ENCODE measurements around the gene ADIPOR1.
"Not testable (repeated sequence)": the region's sequence is repeated elsewhere in the genome, so short reads cannot be mapped to it uniquely, and the experiment has no call there.

The ADIPOR1 gene

DNA sequence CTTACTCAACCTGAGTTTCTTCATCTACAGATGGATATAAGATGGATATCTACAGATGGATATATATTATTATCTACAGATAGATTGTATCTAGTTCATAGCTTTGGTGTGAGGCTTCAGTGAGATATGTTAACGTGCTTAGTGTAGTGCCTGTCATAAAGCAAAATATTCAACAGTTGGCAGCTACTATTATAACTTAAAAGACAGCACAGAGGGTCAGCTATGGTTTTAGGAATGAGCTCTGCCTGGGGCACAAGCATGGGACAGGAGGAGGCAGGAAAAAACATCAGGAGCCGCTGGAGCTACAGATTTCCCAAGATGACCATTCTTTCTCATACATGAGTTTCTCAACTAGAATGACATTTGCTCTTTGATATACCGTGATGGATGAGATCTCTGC, 10.2 kb upstream of the ADIPOR1 start:
- no peak for DNase-seq

- no peak for DNase-seq
These were observed 9.7 kb upstream of the ADIPOR1 start for GRCh38 chr1:202967684-202968281.

GRCh38 chr1:202966006-202966898, 8.1 kb upstream of the ADIPOR1 start:
- DNase-seq, result no peak

DNA sequence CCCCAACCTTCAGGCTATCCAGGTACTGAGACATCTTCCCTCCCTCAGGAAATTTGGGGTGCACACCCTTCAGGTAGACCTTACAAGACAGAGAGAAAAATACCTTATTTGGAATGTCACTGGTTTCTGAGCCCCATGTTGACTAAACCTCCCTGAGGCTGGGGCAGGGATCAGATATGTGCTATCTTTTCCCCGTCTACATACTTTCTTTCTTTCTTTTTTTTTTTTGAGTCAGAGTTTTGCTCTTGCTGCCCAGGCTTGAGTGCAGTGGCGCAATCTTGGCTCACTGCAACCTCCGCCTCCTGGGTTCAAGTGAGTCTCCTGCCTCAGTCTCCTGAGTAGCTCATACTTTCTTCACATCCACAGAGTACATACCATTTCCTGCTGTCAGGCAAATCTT, 7.3 kb upstream of the ADIPOR1 start:
- DNase-seq, result no peak

GRCh38 chr1:202964791-202965410, 6.8 kb upstream of the ADIPOR1 start:
- DNase-seq, result peak; percentile 95

- no peak for DNase-seq
These were observed 3.2 kb upstream of the ADIPOR1 start for GRCh38 chr1:202961220-202961880.

DNA sequence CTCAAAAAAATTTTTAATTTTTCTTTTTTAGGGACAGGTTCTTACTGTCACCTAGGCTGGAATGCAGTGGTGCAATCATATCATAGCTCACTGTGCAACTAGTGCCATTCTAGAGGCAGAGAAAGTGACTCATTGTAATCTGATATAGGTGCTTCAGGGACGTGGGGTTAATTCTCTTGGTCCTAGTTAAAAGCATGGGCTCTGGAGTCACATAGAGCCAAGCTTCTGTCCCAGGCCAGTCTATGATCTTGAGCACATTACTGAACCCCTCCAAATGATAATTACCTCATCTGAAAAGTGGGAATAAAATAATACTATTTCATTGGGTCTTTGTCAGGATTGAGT, 1.1 kb upstream of the ADIPOR1 start:
- no peak for DNase-seq

DNA sequence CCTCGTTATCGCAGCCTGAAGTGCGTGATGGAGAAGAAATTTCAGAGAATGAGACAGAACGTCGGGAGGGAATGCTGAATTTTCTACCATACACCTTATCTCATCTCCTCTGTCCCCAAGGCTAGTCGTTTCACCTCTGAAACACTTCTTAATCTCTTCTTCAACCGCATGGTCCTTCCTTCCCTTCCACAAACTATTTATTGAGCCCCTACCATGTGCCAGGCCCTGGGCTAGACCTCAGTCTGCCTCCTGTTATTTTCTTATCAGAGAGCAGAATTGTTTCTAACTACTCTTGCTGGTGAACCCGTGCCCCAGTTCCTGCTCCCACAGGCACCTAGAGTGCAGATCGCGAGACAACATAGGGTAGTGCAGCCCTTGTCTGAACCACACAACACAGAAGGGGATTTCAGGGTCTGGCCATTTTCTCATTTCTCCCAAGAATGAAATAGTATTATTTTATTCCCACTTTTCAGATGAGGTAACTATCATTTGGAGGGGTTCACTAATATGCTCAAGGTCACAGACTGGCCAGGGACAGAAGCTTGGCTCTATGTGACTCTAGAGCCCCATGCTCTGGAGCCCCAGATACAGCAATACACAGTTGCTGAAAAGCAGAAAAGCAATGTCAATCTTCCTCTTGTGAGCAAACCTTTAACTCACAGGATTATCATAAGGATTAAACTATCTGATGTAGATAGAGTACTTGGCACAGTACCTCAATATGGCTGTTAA, 598 bp upstream of the ADIPOR1 start:
- no peak for DNase-seq

GRCh38 chr1:202956969-202957368, 1.1 kb downstream of the ADIPOR1 start:
- DNase-seq, result no peak

- no peak for DNase-seq
These were observed 3.9 kb downstream of the ADIPOR1 start for GRCh38 chr1:202954057-202954745.

DNA sequence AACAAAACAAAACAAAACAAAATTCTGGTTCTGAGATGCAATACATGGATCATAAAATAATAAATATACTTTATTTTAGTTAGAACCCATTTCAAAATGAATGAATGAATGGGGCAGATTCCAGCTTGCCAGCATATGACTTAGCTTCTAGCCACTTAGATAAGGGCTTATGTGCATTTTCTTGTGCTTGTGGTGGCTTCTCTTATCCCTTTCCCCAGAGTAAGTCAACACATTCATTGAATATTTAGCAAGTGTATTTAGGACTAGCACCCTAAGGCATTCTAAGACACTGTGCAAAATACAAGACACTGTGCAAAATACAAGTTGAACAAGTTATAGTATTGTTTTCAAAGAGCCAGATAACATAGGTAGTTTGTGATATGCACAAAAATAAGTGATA, 4.7 kb downstream of the ADIPOR1 start:
- no peak for DNase-seq

GRCh38 chr1:202952818-202953217, 5.3 kb downstream of the ADIPOR1 start:
- no peak for DNase-seq

- DNase-seq, result no peak
These were observed 6.0 kb downstream of the ADIPOR1 start for GRCh38 chr1:202952099-202952498.

- DNase-seq, result no peak
These were observed 6.7 kb downstream of the ADIPOR1 start for GRCh38 chr1:202951437-202951836.

GRCh38 chr1:202945483-202945882, 12.6 kb downstream of the ADIPOR1 start:
- no peak for DNase-seq

DNA sequence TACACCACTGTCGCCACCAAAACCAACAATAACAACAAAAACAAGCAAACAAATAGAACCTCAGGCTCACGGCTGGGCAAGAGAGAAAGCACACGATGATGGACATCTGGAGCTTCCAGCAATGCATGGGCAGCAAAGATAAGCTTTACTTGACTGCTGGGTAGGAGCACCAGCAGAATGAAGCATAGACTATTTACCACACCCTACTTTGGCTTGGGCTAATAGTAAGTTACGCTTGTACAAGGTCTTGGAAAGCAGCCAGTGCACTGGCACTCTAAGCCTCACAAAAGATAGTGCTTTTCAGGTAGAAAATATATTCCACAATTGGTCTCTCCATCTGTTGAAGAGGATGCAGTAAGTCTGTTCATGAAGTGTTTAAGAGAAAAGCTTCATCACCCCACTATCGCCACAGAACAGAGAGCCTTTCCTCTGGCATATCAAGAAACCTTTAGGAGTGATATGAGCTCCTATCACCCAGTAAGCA, 13.6 kb downstream of the ADIPOR1 start:
- no peak for DNase-seq

DNA sequence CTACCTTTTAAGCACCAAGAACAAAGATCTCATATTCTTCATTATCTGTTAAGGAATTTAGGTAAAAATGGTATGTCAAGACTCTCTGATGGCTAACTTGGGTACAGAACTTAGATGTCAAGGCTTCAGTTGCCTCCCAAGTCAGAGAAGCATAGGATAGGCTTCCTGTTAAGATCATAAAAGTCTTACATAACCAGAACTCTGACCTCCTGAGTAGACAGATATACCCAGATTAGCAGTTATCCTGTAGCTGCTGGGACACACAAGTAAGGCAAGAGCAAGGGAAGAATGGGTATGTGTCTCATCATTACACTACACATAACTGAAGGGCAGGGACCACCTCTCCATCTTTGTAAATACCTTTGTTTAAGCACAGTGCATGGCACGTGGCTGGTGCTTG, 15.7 kb downstream of the ADIPOR1 start:
- DNase-seq, result no peak

GRCh38 chr1:202941372-202941771, 16.7 kb downstream of the ADIPOR1 start:
- no peak for DNase-seq

GRCh38 chr1:202940561-202940960, 17.6 kb downstream of the ADIPOR1 start:
- no peak for DNase-seq

DNA sequence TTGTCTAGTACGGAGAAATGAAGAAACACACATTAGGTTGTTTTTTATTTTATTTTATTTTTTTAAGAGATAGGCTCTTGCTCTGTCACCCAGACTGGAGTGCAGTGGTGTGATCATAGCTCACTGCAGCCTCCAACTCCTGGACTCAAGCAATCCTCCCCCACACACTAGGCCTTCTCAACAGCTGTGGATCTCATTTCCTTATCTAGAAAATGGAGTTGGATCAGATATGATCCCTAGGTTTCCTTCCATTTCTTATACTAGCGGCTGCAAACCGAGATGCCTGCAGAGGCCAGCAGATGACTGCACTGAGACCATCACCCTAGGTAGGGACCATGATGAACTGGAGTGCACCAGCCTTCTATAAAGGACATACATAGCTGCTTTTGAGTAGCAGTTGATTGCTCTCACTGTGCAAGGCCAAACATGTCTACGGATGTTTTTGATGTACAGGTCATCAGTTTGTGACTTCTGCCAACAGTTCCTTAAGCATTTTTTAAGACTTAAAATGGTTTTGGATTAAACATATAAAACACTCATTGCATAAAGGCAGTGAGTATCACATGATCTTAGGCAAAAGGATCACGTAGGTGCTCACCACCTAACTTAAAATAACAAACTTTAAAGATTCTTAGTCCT, 19.7 kb downstream of the ADIPOR1 start:
- DNase-seq, result no peak

- not testable (repeated sequence) for DNase-seq
These were observed 21.7 kb downstream of the ADIPOR1 start for GRCh38 chr1:202936409-202936808.

DNA sequence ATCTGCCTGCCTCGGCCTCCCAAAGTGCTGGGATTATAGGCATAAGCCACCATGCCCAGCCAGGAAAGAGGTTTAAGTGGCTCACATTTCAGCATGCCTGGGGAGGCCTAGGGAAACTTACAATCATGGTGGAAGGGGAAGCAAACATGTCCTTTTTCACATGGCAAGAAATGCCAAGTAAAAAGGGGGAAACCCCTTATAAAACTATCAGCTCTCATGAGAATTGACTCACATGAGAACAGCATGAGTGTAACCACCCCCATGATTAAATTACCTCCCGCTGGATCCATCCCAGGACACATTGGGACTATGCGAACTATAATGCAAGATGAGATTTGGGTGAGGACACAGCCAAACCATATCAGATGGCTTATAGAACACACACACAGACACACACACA, 22.3 kb downstream of the ADIPOR1 start:
- no peak for DNase-seq

Measured in COR-L47 (cell line).